Activated T-cell treated with anti-CD3 and anti-CD28 coated beads, Interleukin-2, amount 50 U/mL, for 72 hours (primary cell): ENCODE results near the gene C1QTNF9B. TPM values are rescaled to one million over a fixed set of nuclear protein-coding genes. Genes with fewer than 3 reads are reported as not detected.

Source experiments
- ATAC-seq, 2 donors: fragments of 150-1000 bp; cut with Tn5 transposase; replicated peaks in 1 of 2; 2 replicates each; pipeline ENCODE4 v1.10.0; 2021; ENCODE audit warnings: moderate library complexity in 2 of 2, mild to moderate bottlenecking in 1 of 2
- DNase-seq, 2 donors: peaks; one replicate each; pipeline ENCODE4 v3.0.0; 2021 to 2022; ENCODE audit warnings: mixed read lengths in 1 of 2
- H3K27ac Mint-ChIP-seq: one replicate; pipeline ENCODE4 v1.8.0; 2022; ENCODE audit warnings: mild to moderate bottlenecking, moderate library complexity, mixed read lengths
- H3K27me3 Mint-ChIP-seq: one replicate; pipeline ENCODE4 v1.8.0; 2022; ENCODE audit warnings: low read depth, mixed read lengths
- H3K36me3 Mint-ChIP-seq, 2 donors: one replicate each; pipeline ENCODE4 v1.8.0; 2022; ENCODE audit warnings: mixed read lengths in 2 of 2, mild to moderate bottlenecking in 1 of 2; ENCODE audit not compliant: insufficient read depth in 2 of 2
- H3K4me1 Mint-ChIP-seq: one replicate; pipeline ENCODE4 v1.8.0; 2022; ENCODE audit warnings: low read depth, mixed read lengths
- H3K4me3 Mint-ChIP-seq, 2 donors: one replicate each; pipeline ENCODE4 v1.8.0; 2022; ENCODE audit warnings: mild to moderate bottlenecking in 2 of 2, mixed read lengths in 2 of 2, moderate library complexity in 2 of 2
- H3K9me3 Mint-ChIP-seq, 2 donors: one replicate each; pipeline ENCODE4 v1.8.0; 2022; ENCODE audit warnings: mixed read lengths in 2 of 2
- total RNA-seq, 2 donors: library from RNA; stranded (reverse); gene quantifications; one replicate each; pipeline ENCODE4 v1.2.3, GENCODE V29; 2022

The C1QTNF9B gene
- total RNA-seq, 2 donors from 2014 or later = not detected

DNA sequence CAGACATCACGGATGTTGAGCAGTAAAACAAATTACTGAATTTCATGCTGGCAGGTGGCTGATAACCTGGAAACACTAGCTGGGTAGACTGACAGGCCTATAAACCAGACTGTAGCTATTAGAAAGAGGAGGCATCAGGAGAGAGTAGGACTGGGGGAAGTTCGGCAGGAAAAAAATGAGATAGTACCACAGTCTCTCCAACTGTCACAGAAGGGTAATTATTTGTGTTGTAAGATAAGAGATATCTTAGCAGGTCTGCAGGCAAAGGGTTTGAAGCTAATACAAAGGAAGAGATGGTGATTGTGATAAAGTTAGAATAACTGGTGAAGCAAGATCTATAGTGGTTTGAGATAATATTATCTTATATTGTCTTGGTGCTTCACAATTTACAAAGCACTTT is 49.8 kb downstream of the C1QTNF9B start:
- no peaks in the 10 kb centered on the region for H3K9me3 Mint-ChIP-seq
- no peak for ATAC-seq

GRCh38 chr13:23845105-23845725 is 52.1 kb downstream of the C1QTNF9B start:
- no peak for ATAC-seq
- H3K36me3 Mint-ChIP-seq = peaks cover 0 to 5% of the 10 kb centered on the region in 2 donors
- no peak for DNase-seq
- H3K27me3 Mint-ChIP-seq = no peaks in the 10 kb centered on the region
- no peak overlapping the region for H3K27ac Mint-ChIP-seq
- no peak overlapping the region for H3K4me3 Mint-ChIP-seq
- no peaks in the 10 kb centered on the region for H3K4me1 Mint-ChIP-seq
- H3K9me3 Mint-ChIP-seq = no peaks in the 10 kb centered on the region

More for the DNA sequence above, 49.8 kb downstream of the C1QTNF9B start:
- peaks cover 0 to 3% of the 10 kb centered on the region in 2 donors for H3K36me3 Mint-ChIP-seq
- no peak overlapping the region for H3K27ac Mint-ChIP-seq
- no peaks in the 10 kb centered on the region for H3K4me1 Mint-ChIP-seq
- no peak for DNase-seq
- no peaks in the 10 kb centered on the region for H3K27me3 Mint-ChIP-seq
- no peak overlapping the region for H3K4me3 Mint-ChIP-seq

GRCh38 chr13:23844132-23844531 is 53.2 kb downstream of the C1QTNF9B start:
- Mint-ChIP-seq H3K27me3 (no peaks in the 10 kb centered on the region), H3K4me1 (no peaks in the 10 kb centered on the region), H3K4me3 (no peak overlapping the region), H3K36me3 (peaks cover 0 to 5% of the 10 kb centered on the region in 2 donors), H3K9me3 (no peaks in the 10 kb centered on the region), H3K27ac (no peak overlapping the region)
- ATAC-seq (no peak), DNase-seq (no peak)

GRCh38 chr13:23843436-23843835 is 53.9 kb downstream of the C1QTNF9B start:
- no peak for DNase-seq
- H3K36me3 Mint-ChIP-seq = peaks cover 0 to 5% of the 10 kb centered on the region in 2 donors
- no peak overlapping the region for H3K27ac Mint-ChIP-seq
- ATAC-seq = no peak
- H3K27me3 Mint-ChIP-seq = no peaks in the 10 kb centered on the region
- H3K4me1 Mint-ChIP-seq = no peaks in the 10 kb centered on the region
- H3K9me3 Mint-ChIP-seq = no peaks in the 10 kb centered on the region
- no peak overlapping the region for H3K4me3 Mint-ChIP-seq

DNA sequence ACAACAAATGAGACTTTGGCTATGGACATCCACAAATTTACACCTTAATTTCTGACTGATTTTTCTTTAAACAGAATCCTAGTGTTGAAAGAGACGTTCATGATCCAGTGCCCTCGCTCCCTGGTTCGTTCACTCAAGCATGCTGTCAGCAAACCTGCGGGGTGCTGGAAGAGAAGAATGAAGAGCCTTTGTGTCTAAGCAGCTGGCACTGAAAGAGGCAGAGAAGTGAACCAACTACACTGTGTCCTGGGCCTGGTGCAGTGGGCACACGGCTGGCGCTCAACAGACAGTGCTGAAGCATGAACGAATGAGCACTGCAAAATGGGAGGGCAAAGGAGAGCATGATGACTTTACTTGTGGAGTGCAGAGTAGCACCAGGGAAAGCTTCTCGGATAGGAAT is 54.9 kb downstream of the C1QTNF9B start:
- Mint-ChIP-seq H3K36me3 (peaks cover 0 to 5% of the 10 kb centered on the region in 2 donors), H3K4me3 (no peak overlapping the region), H3K9me3 (no peaks in the 10 kb centered on the region), H3K27me3 (no peaks in the 10 kb centered on the region), H3K4me1 (no peaks in the 10 kb centered on the region), H3K27ac (no peak overlapping the region)
- ATAC-seq (no peak), DNase-seq (no peak)

Other genes with a start within 250 kb of the C1QTNF9B start
- gene MIPEP, start 8.1 kb downstream of the C1QTNF9B start, total RNA-seq = 10 to 100 TPM; 12.1 to 15.2 TPM